CD4-positive, alpha-beta T cell treated with Interleukin-2 at 100 ng/mL for 4 hours (primary cell): Measurements from ENCODE around the gene SPEM1.

Experiments
- DNase-seq: peaks from one replicate; pipeline ENCODE4 v3.0.0-alpha.2; 2020; ENCODE audit warnings: low spot score

SPEM1 gene, protein sequence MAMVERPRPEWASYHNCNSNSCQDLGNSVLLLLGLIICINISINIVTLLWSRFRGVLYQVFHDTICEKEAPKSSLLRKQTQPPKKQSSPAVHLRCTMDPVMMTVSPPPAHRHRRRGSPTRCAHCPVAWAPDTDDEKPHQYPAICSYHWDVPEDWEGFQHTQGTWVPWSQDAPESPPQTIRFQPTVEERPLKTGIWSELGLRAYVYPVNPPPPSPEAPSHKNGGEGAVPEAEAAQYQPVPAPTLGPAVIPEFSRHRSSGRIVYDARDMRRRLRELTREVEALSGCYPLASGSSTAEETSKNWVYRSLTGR

DNA sequence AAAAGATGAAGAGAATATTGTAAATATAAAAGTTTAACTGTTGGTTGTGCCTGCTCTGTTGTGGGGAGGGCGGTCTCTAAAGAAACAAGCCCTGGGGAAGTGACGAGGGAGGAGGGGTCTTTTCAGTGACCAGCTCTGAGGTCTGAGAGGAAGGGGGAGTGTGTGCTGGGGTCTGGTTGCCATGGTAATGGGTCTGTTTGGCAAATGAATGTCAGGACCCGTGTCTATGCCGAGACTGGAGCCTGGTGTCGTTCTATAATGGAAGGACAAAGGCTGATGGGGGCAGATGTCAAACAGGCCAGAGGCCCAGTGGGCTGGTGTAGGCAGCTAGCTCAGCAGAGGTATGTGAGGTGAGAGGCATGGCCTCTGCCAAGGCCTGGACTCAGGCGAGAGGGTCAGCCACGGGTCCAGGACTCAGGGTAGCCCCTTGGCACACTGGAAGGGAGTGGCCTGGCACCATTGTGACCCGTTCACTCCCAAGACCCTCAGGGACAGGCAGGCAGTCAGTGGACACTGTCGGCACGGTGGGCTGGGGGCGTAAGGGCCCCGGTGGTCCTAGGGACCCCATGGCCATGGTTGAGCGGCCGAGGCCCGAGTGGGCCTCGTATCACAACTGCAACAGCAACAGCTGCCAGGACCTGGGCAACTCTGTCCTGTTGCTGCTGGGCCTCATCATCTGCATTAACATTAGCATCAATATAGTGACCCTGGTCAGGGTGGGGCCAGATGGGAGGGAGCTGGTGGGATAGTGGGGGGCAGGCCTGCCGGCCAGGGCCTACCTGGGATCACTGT lies at the start of gene SPEM1:
TSS of gene SPEM1 (plus strand) at position 506 of the 792 bp plus-strand sequence. CDS start at position 567, 61 bp downstream.
- DNase-seq: no peak

GRCh38 chr17:7370853-7371252 lies 49.3 kb upstream of the SPEM1 start:
- DNase-seq: no peak

DNA sequence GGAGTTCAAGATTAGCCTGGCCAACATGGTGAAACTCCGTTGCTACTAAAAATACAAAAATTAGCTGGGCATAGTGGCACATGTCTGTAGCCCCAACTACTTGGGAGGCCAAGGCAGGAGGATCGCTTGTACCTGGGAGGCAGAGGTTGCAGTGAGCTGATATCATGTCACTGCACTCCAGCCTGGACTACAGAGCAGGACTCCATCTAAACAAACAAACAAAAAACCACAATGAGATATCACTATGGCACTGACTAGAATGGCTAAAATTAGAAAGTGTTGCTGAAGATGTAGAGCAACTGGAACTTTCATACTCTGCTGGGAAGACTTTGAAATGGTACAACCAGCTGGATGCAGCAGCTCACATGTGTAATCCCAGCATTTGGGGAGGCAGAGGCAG lies 45.8 kb upstream of the SPEM1 start:
- no peak for DNase-seq

DNA sequence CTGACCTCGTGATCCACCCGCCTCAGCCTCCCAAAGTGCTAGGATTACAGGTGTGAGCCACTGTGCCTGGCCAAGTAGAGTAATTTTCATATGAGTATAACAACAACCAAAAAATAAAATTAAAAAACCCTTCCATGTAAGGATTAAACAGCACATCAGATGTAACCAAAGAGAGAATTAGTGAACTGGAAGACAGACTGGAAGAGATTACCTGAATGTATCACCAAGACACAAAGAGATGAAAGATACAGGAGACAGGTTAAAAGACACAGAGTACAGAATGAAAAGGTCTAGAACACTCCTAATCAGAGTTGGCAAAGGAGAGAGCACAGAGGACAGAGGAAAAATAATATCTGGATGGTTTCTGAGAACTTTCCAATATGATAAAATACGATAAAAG lies 41.0 kb upstream of the SPEM1 start:
- DNase-seq: no peak

DNA sequence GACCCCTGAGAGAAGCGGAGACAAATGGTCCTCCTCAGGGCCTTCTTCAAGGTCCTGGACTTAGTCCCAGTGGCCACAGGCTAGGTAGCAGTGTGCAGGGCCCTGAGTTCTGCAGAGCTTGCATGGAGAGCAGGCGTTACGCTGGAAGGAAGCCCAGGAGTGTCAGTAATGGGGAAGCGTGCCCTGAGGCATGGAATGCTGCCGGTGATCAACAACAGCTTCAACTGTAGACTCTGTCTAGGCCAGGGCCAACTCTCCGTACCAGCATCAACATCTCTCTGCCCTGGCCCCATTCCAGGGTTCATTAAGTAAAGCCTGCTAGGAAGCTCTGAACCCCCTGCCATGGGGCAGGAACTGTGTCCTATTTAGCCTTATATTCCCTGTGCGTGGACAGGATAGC lies 39.8 kb upstream of the SPEM1 start:
- no peak for DNase-seq

- no peak for DNase-seq
Observed at GRCh38 chr17:7380855-7381683, 39.1 kb upstream of the SPEM1 start, which contains the start of gene TNK1. TSS of gene TNK1 (plus strand) at chr17:7381089. CDS start at chr17:7382927, 1,838 bp downstream.

DNA sequence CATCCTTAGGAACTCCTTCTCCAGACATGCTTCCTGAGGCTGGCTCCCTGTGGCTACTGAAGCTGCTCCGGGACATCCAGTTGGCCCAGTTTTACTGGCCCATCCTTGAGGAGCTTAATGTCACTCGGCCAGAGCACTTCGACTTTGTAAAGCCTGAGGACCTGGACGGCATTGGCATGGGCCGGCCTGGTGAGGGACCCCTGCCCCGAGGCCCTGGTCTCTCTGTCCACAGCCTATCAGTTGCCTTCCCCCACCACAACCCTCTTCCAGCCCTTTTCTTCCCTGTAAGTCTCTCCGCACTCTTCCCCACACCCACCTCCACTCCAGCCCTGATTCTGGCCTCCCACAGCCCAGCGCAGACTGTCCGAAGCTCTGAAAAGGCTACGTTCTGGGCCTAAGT lies 37.2 kb upstream of the SPEM1 start:
- DNase-seq: no peak

DNA sequence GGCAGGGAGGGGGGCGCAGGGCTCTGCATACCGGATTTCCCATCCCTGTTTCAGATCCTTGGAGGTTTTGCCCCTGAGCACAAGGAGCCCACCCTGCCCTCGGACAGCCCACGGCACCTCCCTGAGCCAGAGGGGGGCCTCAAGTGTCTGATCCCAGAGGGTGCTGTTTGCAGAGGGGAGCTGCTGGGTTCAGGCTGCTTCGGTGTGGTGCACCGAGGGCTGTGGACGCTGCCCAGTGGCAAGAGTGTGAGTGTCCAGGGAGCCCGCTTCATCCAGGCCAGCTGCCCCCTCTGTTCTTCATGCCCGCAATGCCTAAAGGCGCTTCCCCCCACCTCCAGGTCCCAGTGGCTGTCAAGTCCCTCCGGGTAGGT lies 36.8 kb upstream of the SPEM1 start:
- no peak for DNase-seq

- peak; percentile 78 for DNase-seq
Observed at GRCh38 chr17:7383742-7384488, 36.2 kb upstream of the SPEM1 start.

GRCh38 chr17:7384489-7385081 lies 35.5 kb upstream of the SPEM1 start:
- no peak for DNase-seq

- DNase-seq: no peak
Observed at GRCh38 chr17:7388856-7389255, 31.3 kb upstream of the SPEM1 start.

DNA sequence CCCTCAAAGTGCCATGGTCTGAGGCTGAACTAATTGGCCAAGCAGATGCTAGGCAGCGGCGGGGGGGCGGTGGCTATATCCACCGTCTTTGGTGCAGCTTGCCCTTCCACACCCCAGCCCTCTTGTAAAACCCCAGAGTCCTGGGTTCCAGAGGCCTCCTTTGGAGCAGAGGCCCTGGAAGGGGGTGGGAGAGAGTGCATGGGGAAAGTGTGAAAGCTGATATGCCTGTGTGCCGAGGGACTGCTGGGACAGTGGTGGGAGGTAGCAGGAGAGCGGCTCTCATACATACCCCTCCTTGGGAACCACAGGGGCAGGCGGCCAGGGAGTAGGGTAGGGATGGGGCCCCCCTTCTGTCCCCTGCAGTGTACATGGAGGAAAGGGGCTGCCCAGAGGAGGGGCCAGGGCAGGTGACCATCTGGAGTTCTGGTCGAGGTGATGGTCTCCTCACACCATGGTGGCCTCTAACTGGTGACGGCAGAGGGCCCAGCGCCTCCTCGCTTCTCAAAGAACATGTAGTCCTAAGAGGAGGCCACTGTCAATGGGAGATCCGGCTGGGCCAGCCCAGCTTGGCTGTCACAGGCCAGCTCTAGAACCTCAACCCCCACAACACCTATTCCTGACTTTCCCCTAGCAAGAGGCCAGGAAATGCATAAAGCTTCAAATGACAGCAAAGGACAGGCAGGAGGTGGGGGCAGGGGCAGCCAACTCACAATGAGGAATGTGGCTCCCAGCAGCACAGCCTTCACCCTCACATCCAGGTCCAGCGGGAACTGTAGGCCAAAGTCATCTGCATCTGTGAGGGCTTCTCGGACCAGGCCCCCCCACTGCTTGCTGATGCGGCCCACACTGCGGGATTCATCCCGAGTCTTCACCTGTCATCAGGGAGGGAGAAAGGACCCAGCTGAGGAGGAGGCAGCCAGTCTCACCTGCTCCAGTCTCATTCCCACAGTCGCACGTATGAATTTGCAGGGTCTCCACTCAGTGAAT lies 29.9 kb upstream of the SPEM1 start:
- DNase-seq: no peak

- DNase-seq: no peak
Observed at GRCh38 chr17:7391307-7391706, 28.8 kb upstream of the SPEM1 start.

DNA sequence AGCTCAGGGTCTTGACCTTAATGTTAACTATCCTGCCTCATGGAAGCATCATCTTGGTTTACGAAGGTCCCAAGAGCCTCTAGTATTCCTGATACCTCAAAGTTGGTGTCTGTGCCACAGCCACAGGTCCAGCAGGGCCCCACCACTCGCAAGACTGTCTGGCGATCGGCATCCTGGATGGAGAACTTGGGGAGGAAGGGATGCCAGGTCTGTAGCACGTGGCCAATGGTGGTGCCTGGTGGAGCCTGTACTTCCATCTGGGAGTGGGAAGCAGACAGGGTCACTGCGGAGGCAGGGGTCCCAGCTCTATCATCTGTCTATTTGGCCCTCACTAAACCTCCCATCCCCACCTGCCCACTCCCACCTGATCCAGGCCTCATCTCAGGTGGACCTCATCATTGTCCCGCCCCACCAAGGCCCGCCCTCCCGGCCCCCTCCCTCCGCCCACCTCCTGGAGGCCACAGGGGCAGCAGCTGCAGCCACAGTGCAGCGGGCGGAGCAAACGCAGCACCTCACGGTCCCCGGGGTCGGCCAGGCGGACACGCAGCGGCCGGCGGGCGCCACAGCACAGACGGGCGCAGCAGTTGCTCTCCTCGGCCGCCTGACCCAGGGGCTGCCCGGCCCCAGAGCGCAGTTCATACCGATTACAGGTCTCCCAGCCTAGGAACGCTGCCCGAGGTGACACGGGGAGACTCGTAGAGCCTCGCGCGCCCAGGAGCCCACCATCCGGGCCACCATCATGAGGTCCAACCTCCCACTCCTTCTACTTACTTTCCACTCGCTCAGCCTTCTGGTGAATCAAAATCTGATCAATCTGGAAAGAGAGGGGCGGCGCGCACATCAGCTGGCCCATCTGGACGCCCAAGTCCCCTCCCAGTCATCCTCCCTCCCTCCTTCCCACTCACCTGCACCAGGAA lies 27.2 kb upstream of the SPEM1 start:
- DNase-seq: no peak

- DNase-seq: peak; percentile 73
Observed at GRCh38 chr17:7393613-7394451, 26.3 kb upstream of the SPEM1 start.

DNA sequence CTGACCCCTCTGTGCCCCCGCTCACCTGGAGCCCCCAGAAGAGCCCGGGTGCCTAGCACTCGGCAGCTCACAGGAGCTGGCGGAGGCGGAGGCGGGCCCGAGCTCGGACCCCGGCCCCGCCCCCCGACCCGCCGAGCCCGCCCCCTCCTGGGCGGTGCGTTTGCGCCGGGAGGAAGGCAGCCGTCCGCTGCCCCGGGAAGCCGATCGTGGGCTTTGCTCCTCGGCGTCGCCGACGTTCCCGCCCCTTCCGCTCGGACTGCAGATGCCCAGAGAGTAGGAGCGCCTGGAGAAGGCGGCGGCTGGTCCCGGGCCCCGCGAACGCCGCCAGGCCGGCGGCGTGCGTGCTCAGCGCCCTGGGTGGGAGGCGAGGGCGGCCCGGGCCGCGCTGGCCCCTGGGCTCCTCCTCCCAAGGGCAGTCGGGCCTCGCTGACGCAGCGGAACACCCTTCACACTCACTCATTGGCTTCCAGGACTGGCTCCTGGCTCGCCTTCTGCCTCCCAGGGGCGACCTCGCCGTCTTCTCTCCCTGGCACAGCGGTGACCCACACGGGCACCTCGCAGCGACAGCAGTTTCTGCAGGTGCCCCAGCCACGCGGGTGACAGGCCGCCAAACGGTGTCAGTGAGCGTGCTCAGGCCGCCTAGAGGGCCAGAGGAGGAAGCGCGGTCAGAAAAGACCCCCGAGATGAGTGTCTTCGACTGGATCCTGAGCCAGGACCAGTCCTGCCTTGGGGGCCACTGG lies 25.5 kb upstream of the SPEM1 start, which contains the start of gene PLSCR3:
TSS of gene PLSCR3 (minus strand) at position 74 of the 740 bp plus-strand sequence. CDS start 415 bp downstream, outside the sequence.
- peak; percentile 77 for DNase-seq

- DNase-seq: no peak
Observed at GRCh38 chr17:7396147-7396546, 24.0 kb upstream of the SPEM1 start.
